ENCODE data around the gene TFIP11. TPM values are rescaled to one million over a fixed set of nuclear protein-coding genes. Genes with fewer than 3 reads are reported as not detected.
"Not testable (repeated sequence)": the region's sequence is repeated elsewhere in the genome, so short reads cannot be mapped to it uniquely, and the experiment has no call there.

TFIP11 gene
- total RNA-seq, 1 donor from 2014 or later, result 39.0 TPM

DNA sequence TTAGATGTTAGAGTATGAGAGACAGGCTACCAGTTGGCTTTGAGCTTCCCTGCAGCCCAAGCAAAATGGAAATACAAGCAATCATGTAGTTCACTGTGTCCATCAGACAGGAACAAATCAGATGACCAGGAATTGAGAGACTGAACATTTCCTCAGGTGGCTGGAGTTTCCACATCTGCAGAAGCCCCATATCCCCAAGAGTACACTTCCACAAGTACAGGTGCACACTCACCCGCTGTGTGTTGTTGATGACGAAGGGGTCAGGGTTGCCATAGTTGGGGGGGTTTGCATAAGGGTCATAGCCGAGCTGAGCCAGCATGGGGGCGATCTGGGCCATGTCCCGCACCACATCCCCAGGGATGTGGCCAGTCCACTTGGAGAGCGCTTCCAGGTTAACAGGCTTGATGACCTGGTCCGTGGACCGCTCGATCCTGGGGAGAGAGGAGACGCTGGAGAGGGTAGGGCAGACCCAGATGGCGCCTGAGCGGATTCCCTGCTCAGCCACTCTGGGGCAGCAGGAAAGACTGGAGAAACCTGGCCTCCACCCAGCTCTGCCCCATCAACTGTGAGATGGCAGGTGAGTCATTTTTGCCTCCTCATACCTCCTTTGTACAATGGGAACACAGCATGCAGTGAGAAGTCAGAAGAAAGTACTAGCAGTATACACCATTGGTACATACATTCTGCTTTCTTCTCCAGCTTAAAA is 23.9 kb upstream of the TFIP11 start:
- peaks cover 9% of the 10 kb centered on the region for H3K36me3 Mint-ChIP-seq (ENCODE audit: unreplicated experiment)
- H3K27me3 Mint-ChIP-seq (ENCODE audit: unreplicated experiment), result no peaks in the 10 kb centered on the region
- no peak for TF ChIP-seq CTCF (IDR thresholded peaks at IDR 0.05)
- no peak overlapping the region for H3K27ac Mint-ChIP-seq (ENCODE audit: unreplicated experiment)
- no peak for DNase-seq (ENCODE audit: extremely low spot score, unreplicated experiment)
- no peak overlapping the region for H3K4me3 Mint-ChIP-seq (ENCODE audit: unreplicated experiment)
- H3K9me3 Mint-ChIP-seq (ENCODE audit: unreplicated experiment), result no peaks in the 10 kb centered on the region
- no peaks in the 10 kb centered on the region for H3K4me1 Mint-ChIP-seq (ENCODE audit: unreplicated experiment)

- no peaks in the 10 kb centered on the region for H3K9me3 Mint-ChIP-seq (ENCODE audit: unreplicated experiment)
- peaks cover 9% of the 10 kb centered on the region for H3K36me3 Mint-ChIP-seq (ENCODE audit: unreplicated experiment)
- no peak overlapping the region for H3K27ac Mint-ChIP-seq (ENCODE audit: unreplicated experiment)
- H3K4me1 Mint-ChIP-seq (ENCODE audit: unreplicated experiment), result no peaks in the 10 kb centered on the region
- H3K4me3 Mint-ChIP-seq (ENCODE audit: unreplicated experiment), result no peak overlapping the region
- H3K27me3 Mint-ChIP-seq (ENCODE audit: unreplicated experiment), result no peaks in the 10 kb centered on the region
- DNase-seq (ENCODE audit: extremely low spot score, unreplicated experiment), result no peak
- no peak for TF ChIP-seq CTCF (IDR thresholded peaks at IDR 0.05)
Measured at GRCh38 chr22:26535603-26535908, 23.3 kb upstream of the TFIP11 start.

- peaks cover 12% of the 10 kb centered on the region for H3K36me3 Mint-ChIP-seq (ENCODE audit: unreplicated experiment)
- H3K27ac Mint-ChIP-seq (ENCODE audit: unreplicated experiment), result no peak overlapping the region
- H3K27me3 Mint-ChIP-seq (ENCODE audit: unreplicated experiment), result no peaks in the 10 kb centered on the region
Measured at GRCh38 chr22:26534874-26535602, 22.8 kb upstream of the TFIP11 start.

DNA sequence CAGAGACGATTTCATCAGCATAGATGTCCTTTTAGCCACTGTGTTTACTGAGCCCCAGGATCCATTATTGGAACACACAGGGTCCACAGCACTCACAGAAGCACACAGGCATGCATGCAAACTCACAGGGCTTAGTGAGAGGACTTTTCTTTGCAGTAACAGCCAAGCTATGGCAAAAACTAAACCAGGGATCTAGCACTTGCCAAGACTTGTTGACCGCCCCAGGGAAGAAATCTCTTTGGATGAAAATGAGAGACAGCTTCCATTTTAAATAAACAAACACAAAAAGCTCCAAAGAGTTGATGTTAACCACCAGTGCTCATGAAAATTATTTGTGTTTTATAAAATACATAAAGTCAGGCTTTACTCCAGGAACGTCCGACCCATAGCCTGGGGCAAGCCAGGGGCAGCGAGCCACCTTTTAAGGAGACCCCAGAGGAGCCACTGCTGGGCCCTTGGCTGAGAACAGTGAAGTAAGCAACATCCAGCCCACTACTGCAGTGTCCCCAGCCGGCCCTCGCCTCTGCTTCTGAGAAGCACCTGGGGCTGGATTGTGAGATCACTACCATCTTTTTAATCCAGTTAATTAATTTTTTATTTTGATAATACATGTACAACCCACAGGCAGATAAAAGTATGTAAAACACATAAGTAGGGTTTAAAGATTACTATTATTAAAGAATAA is 22.0 kb upstream of the TFIP11 start:
- Mint-ChIP-seq H3K9me3 (ENCODE audit: unreplicated experiment) (no peaks in the 10 kb centered on the region), H3K27me3 (ENCODE audit: unreplicated experiment) (no peaks in the 10 kb centered on the region), H3K4me1 (ENCODE audit: unreplicated experiment) (no peaks in the 10 kb centered on the region), H3K4me3 (ENCODE audit: unreplicated experiment) (no peak overlapping the region), H3K36me3 (ENCODE audit: unreplicated experiment) (peaks cover 12% of the 10 kb centered on the region), H3K27ac (ENCODE audit: unreplicated experiment) (no peak overlapping the region)
- TF ChIP-seq CTCF (IDR thresholded peaks at IDR 0.05), result no peak
- DNase-seq (ENCODE audit: extremely low spot score, unreplicated experiment), result no peak

More at GRCh38 chr22:26534874-26535602, 22.8 kb upstream of the TFIP11 start:
- DNase-seq (ENCODE audit: extremely low spot score, unreplicated experiment), result no peak
- Mint-ChIP-seq H3K4me1 (ENCODE audit: unreplicated experiment) (no peaks in the 10 kb centered on the region), H3K9me3 (ENCODE audit: unreplicated experiment) (no peaks in the 10 kb centered on the region), H3K4me3 (ENCODE audit: unreplicated experiment) (no peak overlapping the region)
- no peak for TF ChIP-seq CTCF (IDR thresholded peaks at IDR 0.05)

DNA sequence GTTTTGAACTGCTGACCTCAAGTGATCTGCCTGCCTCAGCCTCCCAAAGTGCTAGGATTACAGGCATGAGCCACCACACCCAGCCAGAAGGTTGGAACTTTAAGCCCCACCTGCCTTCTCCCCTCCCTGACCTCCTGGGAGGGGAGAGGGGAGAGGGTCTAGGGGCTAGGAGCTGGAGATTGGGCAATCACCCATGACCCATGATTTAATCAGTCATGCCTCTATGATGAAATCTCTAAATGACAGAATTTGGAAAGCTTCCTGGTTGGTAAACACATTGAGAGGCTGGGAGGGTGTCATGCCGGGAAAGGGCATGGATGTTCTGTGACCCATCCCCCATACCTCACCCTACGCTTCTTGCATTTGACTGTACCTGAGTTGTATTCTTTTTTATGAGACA is 17.1 kb upstream of the TFIP11 start:
- H3K4me1 Mint-ChIP-seq (ENCODE audit: unreplicated experiment), result no peaks in the 10 kb centered on the region
- no peaks in the 10 kb centered on the region for H3K9me3 Mint-ChIP-seq (ENCODE audit: unreplicated experiment)
- TF ChIP-seq CTCF (IDR thresholded peaks at IDR 0.05), result no peak
- no peak overlapping the region for H3K4me3 Mint-ChIP-seq (ENCODE audit: unreplicated experiment)
- H3K36me3 Mint-ChIP-seq (ENCODE audit: unreplicated experiment), result peaks cover 11% of the 10 kb centered on the region
- no peak for DNase-seq (ENCODE audit: extremely low spot score, unreplicated experiment)
- H3K27ac Mint-ChIP-seq (ENCODE audit: unreplicated experiment), result no peak overlapping the region
- H3K27me3 Mint-ChIP-seq (ENCODE audit: unreplicated experiment), result no peaks in the 10 kb centered on the region

DNA sequence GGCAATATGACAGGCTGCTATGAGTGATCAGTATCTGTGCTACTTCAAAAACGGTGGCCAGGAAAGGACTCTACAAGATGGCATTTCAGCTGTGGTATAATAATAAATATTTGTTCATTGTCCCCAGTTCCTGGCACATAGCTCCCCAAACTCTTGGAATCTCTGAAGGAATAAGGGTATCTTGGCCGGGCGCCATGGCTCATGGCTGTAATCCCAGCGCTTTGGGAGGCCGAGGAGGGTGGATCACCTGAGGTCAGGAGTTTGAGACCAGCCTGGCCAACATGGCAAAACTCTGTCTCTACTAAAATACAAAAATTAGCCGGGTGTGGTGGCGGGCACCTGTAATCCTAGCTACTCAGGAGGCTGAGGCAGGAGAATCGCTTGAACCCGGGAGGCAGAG is 16.2 kb upstream of the TFIP11 start:
- DNase-seq (ENCODE audit: extremely low spot score, unreplicated experiment); H3K9me3 Mint-ChIP-seq (ENCODE audit: unreplicated experiment); H3K4me1 Mint-ChIP-seq (ENCODE audit: unreplicated experiment); H3K27me3 Mint-ChIP-seq (ENCODE audit: unreplicated experiment); H3K4me3 Mint-ChIP-seq (ENCODE audit: unreplicated experiment); H3K27ac Mint-ChIP-seq (ENCODE audit: unreplicated experiment): not testable (repeated sequence)
- H3K36me3 Mint-ChIP-seq (ENCODE audit: unreplicated experiment), result peaks cover 11% of the 10 kb centered on the region
